Naive thymus-derived CD8-positive, alpha-beta T cell (primary cell): ENCODE data around the gene HNF4A. TPM values are rescaled to one million over a fixed set of nuclear protein-coding genes. Genes with fewer than 3 reads are reported as not detected.

ENCODE experiments used
- ATAC-seq, 2 donors: fragments of 150-1000 bp; cut with Tn5 transposase in 1 of 2; sonication (Bioruptor Pico), chemical (Tn5 transposase) in 1 of 2; 1 replicate in 1 of 2; 2 replicates in 1 of 2; pipeline ENCODE4 v1.10.0; 2021; ENCODE audit warnings: mild to moderate bottlenecking in 2 of 2, moderate library complexity in 2 of 2
- POLR2A ChIA-PET: fragments of 350-600 bp; sonication (Branson Sonifier 250); formaldehyde crosslinking; loops from one replicate; lab custom pipeline; 2021; ENCODE audit warnings: antibody characterized with exemption; lab: Charles Lee
- DNase-seq, 10 donors: peaks; one replicate each; pipeline versions ENCODE4 v3.0.0 to v3.0.0-alpha.2; 2020 to 2022
- H3K27ac Mint-ChIP-seq, 10 donors: one replicate each; pipeline ENCODE4 v1.8.0; 2020 to 2022; ENCODE audit warnings: mild to moderate bottlenecking in 10 of 10, mixed read lengths in 10 of 10, moderate library complexity in 4 of 10, inconsistent platforms in 1 of 10
- H3K27me3 Mint-ChIP-seq, 5 donors: one replicate each; pipeline ENCODE4 v1.8.0; 2021 to 2022; ENCODE audit warnings: mixed read lengths in 5 of 5
- H3K36me3 Mint-ChIP-seq, 3 donors: one replicate each; pipeline ENCODE4 v1.8.0; 2020 to 2022; ENCODE audit warnings: mixed read lengths in 3 of 3, mild to moderate bottlenecking in 2 of 3, inconsistent platforms in 1 of 3
- H3K4me1 Mint-ChIP-seq, 4 donors: one replicate each; pipeline ENCODE4 v1.8.0; 2021 to 2022; ENCODE audit warnings: mixed read lengths in 4 of 4
- H3K4me3 Mint-ChIP-seq, 10 donors: one replicate each; pipeline ENCODE4 v1.8.0; 2020 to 2022; ENCODE audit warnings: mild to moderate bottlenecking in 10 of 10, mixed read lengths in 10 of 10, moderate library complexity in 6 of 10, inconsistent platforms in 1 of 10
- H3K9me3 Mint-ChIP-seq, 9 donors: one replicate each; pipeline ENCODE4 v1.8.0; 2020 to 2022; ENCODE audit warnings: mixed read lengths in 9 of 9, mild to moderate bottlenecking in 3 of 9, inconsistent platforms in 1 of 9, moderate library complexity in 1 of 9
- polyA plus RNA-seq, 3 donors: library from polyadenylated mRNA; unstranded; fragments of 300-500 nt; fragmentation: Illumina TruSeq; gene quantifications; one replicate each; pipeline ENCODE4 v1.2.3, GENCODE V29; 2021
- total RNA-seq, 8 experiments: library from RNA in 2 of 8; stranded (reverse) in 2 of 8; gene quantifications; one replicate each; pipeline ENCODE4 v1.2.3 and lab custom pipeline; 2021 to 2026

HNF4A gene
- total and polyA plus RNA-seq, 5 experiments from 2014 or later = not detected

- Mint-ChIP-seq H3K27me3 (peaks cover 0 to 14% (median 7%) of the 10 kb centered on the region in 5 donors), H3K36me3 (no peaks in the 10 kb centered on the region), H3K4me3 (no peak overlapping the region), H3K9me3 (no peaks in the 10 kb centered on the region), H3K4me1 (no peaks in the 10 kb centered on the region), H3K27ac (no peak overlapping the region)
- DNase-seq (no peak), ATAC-seq (no peak)
- POLR2A ChIA-PET = interaction anchor here (0.6 kb wide), 1 partner anchor 175 kb away, joined by 3 read pairs; no protein-coding TSS in a partner anchor
These were observed 40.2 kb downstream of the HNF4A start for GRCh38 chr20:44395461-44396340.

GRCh38 chr20:44396369-44397130 is 41.1 kb downstream of the HNF4A start:
- Mint-ChIP-seq H3K27me3 (peaks cover 0 to 17% (median 7%) of the 10 kb centered on the region in 5 donors), H3K4me1 (no peaks in the 10 kb centered on the region), H3K27ac (no peak overlapping the region), H3K9me3 (no peaks in the 10 kb centered on the region), H3K36me3 (no peaks in the 10 kb centered on the region), H3K4me3 (no peak overlapping the region)
- ATAC-seq = no peak
- no peak for DNase-seq
- POLR2A ChIA-PET = no interaction called here

GRCh38 chr20:44398335-44398734 is 42.8 kb downstream of the HNF4A start:
- Mint-ChIP-seq H3K9me3 (no peaks in the 10 kb centered on the region), H3K4me1 (no peaks in the 10 kb centered on the region), H3K4me3 (no peak overlapping the region), H3K27me3 (peaks cover 0 to 19% (median 9%) of the 10 kb centered on the region in 5 donors), H3K27ac (no peak overlapping the region), H3K36me3 (no peaks in the 10 kb centered on the region)
- DNase-seq (no peak), ATAC-seq (no peak)
- POLR2A ChIA-PET = no interaction called here

- H3K4me3 Mint-ChIP-seq = no peak overlapping the region
- H3K36me3 Mint-ChIP-seq = no peaks in the 10 kb centered on the region
- H3K9me3 Mint-ChIP-seq = no peaks in the 10 kb centered on the region
- no peak for ATAC-seq
- POLR2A ChIA-PET = no interaction called here
- no peak overlapping the region for H3K27ac Mint-ChIP-seq
- H3K27me3 Mint-ChIP-seq = peaks cover 0 to 21% (median 9%) of the 10 kb centered on the region in 5 donors
- peaks cover 0 to under 1% (median 0%) of the 10 kb centered on the region in 4 donors for H3K4me1 Mint-ChIP-seq
- no peak for DNase-seq
These were observed 43.9 kb downstream of the HNF4A start for GRCh38 chr20:44399446-44399845.

- DNase-seq = no peak
- no peaks in the 10 kb centered on the region for H3K36me3 Mint-ChIP-seq
- peaks cover 0 to 21% (median 9%) of the 10 kb centered on the region in 5 donors for H3K27me3 Mint-ChIP-seq
- H3K4me3 Mint-ChIP-seq = no peak overlapping the region
- POLR2A ChIA-PET = no interaction called here
- no peak for ATAC-seq
- no peaks in the 10 kb centered on the region for H3K9me3 Mint-ChIP-seq
- H3K4me1 Mint-ChIP-seq = peaks cover 0 to 5% (median 0%) of the 10 kb centered on the region in 4 donors
- H3K27ac Mint-ChIP-seq = no peak overlapping the region
These were observed 45.1 kb downstream of the HNF4A start for GRCh38 chr20:44400671-44400969.

GRCh38 chr20:44400970-44401769 is 45.7 kb downstream of the HNF4A start:
- peak overlapping the region in 1 of 10 donors; percentile 58 for H3K27ac Mint-ChIP-seq
- no peaks in the 10 kb centered on the region for H3K9me3 Mint-ChIP-seq
- no peaks in the 10 kb centered on the region for H3K36me3 Mint-ChIP-seq
- H3K4me3 Mint-ChIP-seq = no peak overlapping the region
- POLR2A ChIA-PET = no interaction called here
- ATAC-seq (no peak), DNase-seq (no peak)
- H3K4me1 Mint-ChIP-seq = peaks cover 0 to 5% (median 0%) of the 10 kb centered on the region in 4 donors
- peaks cover 0 to 21% (median 9%) of the 10 kb centered on the region in 5 donors for H3K27me3 Mint-ChIP-seq

- POLR2A ChIA-PET = no interaction called here
- DNase-seq (no peak), ATAC-seq (no peak)
- no peak overlapping the region for H3K27ac Mint-ChIP-seq
- no peak overlapping the region for H3K4me3 Mint-ChIP-seq
- peaks cover 0 to 5% (median 0%) of the 10 kb centered on the region in 4 donors for H3K4me1 Mint-ChIP-seq
- no peaks in the 10 kb centered on the region for H3K36me3 Mint-ChIP-seq
- H3K9me3 Mint-ChIP-seq = no peaks in the 10 kb centered on the region
- H3K27me3 Mint-ChIP-seq = peaks cover 0 to 21% (median 9%) of the 10 kb centered on the region in 5 donors
These were observed 46.4 kb downstream of the HNF4A start for GRCh38 chr20:44401770-44402390.

GRCh38 chr20:44402391-44403193 is 47.1 kb downstream of the HNF4A start:
- ATAC-seq (no peak), DNase-seq (no peak)
- H3K4me1 Mint-ChIP-seq = peaks cover 0 to 5% (median 0%) of the 10 kb centered on the region in 4 donors
- peaks cover 0 to 21% (median 9%) of the 10 kb centered on the region in 5 donors for H3K27me3 Mint-ChIP-seq
- H3K4me3 Mint-ChIP-seq = no peak overlapping the region
- POLR2A ChIA-PET = no interaction called here
- no peak overlapping the region for H3K27ac Mint-ChIP-seq
- no peaks in the 10 kb centered on the region for H3K9me3 Mint-ChIP-seq
- no peaks in the 10 kb centered on the region for H3K36me3 Mint-ChIP-seq

- Mint-ChIP-seq H3K27me3 (peaks cover 0 to 21% (median 9%) of the 10 kb centered on the region in 5 donors), H3K4me1 (peaks cover 0 to 5% (median 0%) of the 10 kb centered on the region in 4 donors), H3K27ac (no peak overlapping the region), H3K4me3 (no peak overlapping the region), H3K9me3 (no peaks in the 10 kb centered on the region), H3K36me3 (no peaks in the 10 kb centered on the region)
- POLR2A ChIA-PET = no interaction called here
- DNase-seq = no peak
- ATAC-seq = no peak
These were observed 48.0 kb downstream of the HNF4A start for GRCh38 chr20:44403194-44404112.

- H3K4me3 Mint-ChIP-seq = no peak overlapping the region
- ATAC-seq = no peak
- peaks cover 0 to 19% (median 7%) of the 10 kb centered on the region in 5 donors for H3K27me3 Mint-ChIP-seq
- H3K9me3 Mint-ChIP-seq = no peaks in the 10 kb centered on the region
- POLR2A ChIA-PET = no interaction called here
- no peak for DNase-seq
- H3K4me1 Mint-ChIP-seq = peaks cover 0 to 5% (median 0%) of the 10 kb centered on the region in 4 donors
- no peaks in the 10 kb centered on the region for H3K36me3 Mint-ChIP-seq
- peak overlapping the region in 2 of 10 donors; percentile 14 to 16 for H3K27ac Mint-ChIP-seq
These were observed 49.0 kb downstream of the HNF4A start for GRCh38 chr20:44404204-44405181.
